ENCODE results near the gene ZFAND2A.

GRCh38 chr7:1168422-1168821, 8.4 kb upstream of the ZFAND2A start:
- TF ChIP-seq ZBTB7A (IDR thresholded peaks at IDR 0.05; ENCODE audit: low read depth), result no peak
- TF ChIP-seq EP300 (IDR thresholded peaks at IDR 0.05; ENCODE audit: borderline replicate concordance), result no peak

All from Ishikawa (cell line).